HepG2 (cell line): ENCODE measurements around the gene NBL1. TPM values are rescaled to one million over a fixed set of nuclear protein-coding genes. Genes with fewer than 3 reads are reported as not detected.

Experiments
- AHR ChIP-seq: IDR thresholded peaks from 2 replicates; pipeline ENCODE4 v1.6.1; 2018; ENCODE audit warnings: missing genetic modification reagents, missing compliant biosample characterization
- CREB3 ChIP-seq: sonication (generic); formaldehyde crosslinking; IDR thresholded peaks from 2 replicates; pipeline ENCODE4 v1.5.0; 2020; ENCODE audit warnings: missing genetic modification reagents
- GABPB1 ChIP-seq: IDR thresholded peaks from 2 replicates; pipeline ENCODE4 v1.6.1; 2016; ENCODE audit warnings: mild to moderate bottlenecking, missing genetic modification reagents, moderate library complexity, missing compliant biosample characterization
- KLF15 ChIP-seq: sonication (generic); formaldehyde crosslinking; IDR thresholded peaks from 2 replicates; pipeline ENCODE4 v1.8.1; 2023; ENCODE audit warnings: borderline replicate concordance, mild to moderate bottlenecking, inconsistent platforms, missing genetic modification reagents, mixed read lengths
- MAFG ChIP-seq: sonication (generic); formaldehyde crosslinking; IDR thresholded peaks from 2 replicates; pipeline ENCODE4 v1.5.1; 2020; ENCODE audit warnings: mild to moderate bottlenecking, missing genetic modification reagents
- MIXL1 ChIP-seq: IDR thresholded peaks from 2 replicates; pipeline ENCODE4 v1.6.1; 2016
- PAF1 ChIP-seq: IDR thresholded peaks from 2 replicates; pipeline ENCODE4 v1.6.1; 2016; ENCODE audit warnings: missing genetic modification reagents, missing compliant biosample characterization
- PTBP1 ChIP-seq: fragments of 200-400 bp; formaldehyde crosslinking; IDR thresholded peaks from 2 replicates; pipeline ENCODE4 v1.6.1; 2018; ENCODE audit warnings: low read length, low read depth; ENCODE audit not compliant: poor library complexity, severe bottlenecking
- RAD21 ChIP-seq: fragments of 450-650 bp; formaldehyde crosslinking; IDR thresholded peaks from 2 replicates; pipeline ENCODE4 v1.5.0; 2020; ENCODE audit warnings: mild to moderate bottlenecking
- SKI ChIP-seq: fragments of 450-650 bp; IDR thresholded peaks from one replicate; pipeline ENCODE4 v1.6.1; 2018; ENCODE audit warnings: mild to moderate bottlenecking; ENCODE audit not compliant: partially characterized antibody
- SMYD3 ChIP-seq: sonication (generic); formaldehyde crosslinking; IDR thresholded peaks from 2 replicates; pipeline ENCODE4 v1.8.1; 2023; ENCODE audit warnings: mild to moderate bottlenecking, missing genetic modification reagents
- SRSF1 ChIP-seq: fragments of 200-400 bp; formaldehyde crosslinking; optimal IDR thresholded peaks from 2 replicates; pipeline ENCODE3; 2017; ENCODE audit warnings: mild to moderate bottlenecking, low read depth, low read length, moderate library complexity
- TFAP4 ChIP-seq: sonication (generic); IDR thresholded peaks from 2 replicates; pipeline ENCODE4 v1.6.1; 2016; ENCODE audit warnings: low read depth, borderline replicate concordance
- TMF1 ChIP-seq: sonication (generic); formaldehyde crosslinking; IDR thresholded peaks from 2 replicates; pipeline ENCODE4 v1.8.1; 2022; ENCODE audit warnings: low read depth, missing genetic modification reagents
- ZBTB7B ChIP-seq: sonication (generic); formaldehyde crosslinking; IDR thresholded peaks from 2 replicates; pipeline ENCODE4 v1.4.0; 2020; ENCODE audit warnings: missing genetic modification reagents
- ZNF234 ChIP-seq: sonication (generic); formaldehyde crosslinking; conservative IDR thresholded peaks from 2 replicates; pipeline ENCODE4 v1.5.1; 2020; ENCODE audit warnings: mild to moderate bottlenecking, missing genetic modification reagents
- ZNF331 ChIP-seq: sonication (generic); formaldehyde crosslinking; IDR thresholded peaks from 2 replicates; pipeline ENCODE4 v1.4.0; 2020; ENCODE audit warnings: missing genetic modification reagents
- ZNF605 ChIP-seq: sonication (generic); formaldehyde crosslinking; IDR thresholded peaks from 2 replicates; pipeline ENCODE4 v1.8.0; 2022; ENCODE audit warnings: mild to moderate bottlenecking, missing genetic modification reagents
- ZNF646 ChIP-seq: sonication (generic); formaldehyde crosslinking; IDR thresholded peaks from 2 replicates; pipeline ENCODE4 v1.9.0; 2021; ENCODE audit warnings: mild to moderate bottlenecking, missing genetic modification reagents
- ZNF660 ChIP-seq: sonication (generic); formaldehyde crosslinking; IDR thresholded peaks from 2 replicates; pipeline ENCODE4 v1.5.1; 2020; ENCODE audit warnings: mild to moderate bottlenecking, low read depth, missing genetic modification reagents, borderline replicate concordance
- ZNF724P ChIP-seq: sonication (generic); formaldehyde crosslinking; IDR thresholded peaks from 2 replicates; pipeline ENCODE4 v1.8.0; 2022; ENCODE audit warnings: missing genetic modification reagents, borderline replicate concordance
- ZSCAN22 ChIP-seq: sonication (generic); formaldehyde crosslinking; IDR thresholded peaks from 2 replicates; pipeline ENCODE4 v1.4.0; 2020; ENCODE audit warnings: mild to moderate bottlenecking, missing genetic modification reagents
- ZSCAN25 ChIP-seq: sonication (generic); formaldehyde crosslinking; IDR thresholded peaks from 2 replicates; pipeline ENCODE4 v1.8.0; 2022; ENCODE audit warnings: mild to moderate bottlenecking, missing genetic modification reagents
- polyA plus RNA-seq, 8 experiments: library from polyadenylated mRNA; depleted of rRNA in 3 of 8; stranded (reverse) in 7 of 8; unstranded in 1 of 8; fragments of >200 nt; fragmentation: Illumina TruSeq in 4 of 8; extraction: Trizol in 4 of 8; gene quantifications; 2 replicates each; pipeline versions ENCODE4 v1.2.1 to v1.2.3, GENCODE V29; 2011 to 2016; ENCODE audit warnings: low read depth in 4 of 8, missing spikeins in 1 of 8, mixed read lengths in 1 of 8; ENCODE audit not compliant: insufficient read depth in 1 of 8
- total RNA-seq, 5 experiments: library from RNA; depleted of rRNA; stranded (reverse); fragments of >200 nt; fragmentation: Illumina TruSeq; extraction: Trizol; gene quantifications; 2 replicates each; pipeline ENCODE4 v1.2.3, GENCODE V29; 2016; ENCODE audit warnings: low read depth in 1 of 5

NBL1 gene
- total and polyA plus RNA-seq, 2 of the 13 experiments (the other 11 are each of a cell fraction or from before 2014, with no cell fraction given) = 2.7 to 13.8 TPM

- TF ChIP-seq ZNF660 (CRISPR knock-in tag) (no peak), SKI (peak; percentile 96), SMYD3 (CRISPR knock-in tag) (0 out of 2 replicates have a peak, but pooled peaks have one; percentile 38), TMF1 (CRISPR knock-in tag) (no peak; the same call in 1 of the 2 replicates), ZNF724P (no peak), MAFG (CRISPR knock-in tag) (no peak), PTBP1 (no peak), ZBTB7B (CRISPR knock-in tag) (no peak; the same call in 1 of the 2 replicates), TFAP4 (no peak), ZNF646 (CRISPR knock-in tag) (no peak), AHR (no peak; the same call in 1 of the 2 replicates), GABPB1 (CRISPR knock-in tag) (peak; percentile 89), SRSF1 (no peak), RAD21 (CRISPR knock-in tag) (peak; percentile 39; the same call in 1 of the 2 replicates), PAF1 (CRISPR knock-in tag) (no peak), ZSCAN22 (CRISPR knock-in tag) (no peak), ZNF331 (CRISPR knock-in tag) (0 out of 2 replicates have a peak, but pooled peaks have one; percentile 4), MIXL1 (CRISPR knock-in tag) (no peak), KLF15 (CRISPR knock-in tag) (no peak), ZSCAN25 (no peak), ZNF605 (CRISPR knock-in tag) (no peak), ZNF234 (CRISPR knock-in tag) (no peak), CREB3 (peak; percentile 28; the same call in 1 of the 2 replicates)
Measured at GRCh38 chr1:19596714-19597495, 47.2 kb upstream of the NBL1 start (continued).
